ENCODE data around the gene C6orf120.
"Not testable (repeated sequence)": the region's sequence is repeated elsewhere in the genome, so short reads cannot be mapped to it uniquely, and the experiment has no call there.

C6orf120 gene

GRCh38 chr6:169689287-169689686, 12.6 kb upstream of the C6orf120 start:
- Histone ChIP-seq H3K27me3 (ENCODE audit: insufficient read depth, poor library complexity, severe bottlenecking) (no peaks in the 10 kb centered on the region), H3K36me3 (ENCODE audit: low read depth) (peaks cover 46% of the 10 kb centered on the region), H3K27ac (ENCODE audit: poor library complexity, severe bottlenecking) (peak overlapping the region; percentile 65), H3K9me3 (ENCODE audit: severe bottlenecking) (peaks cover 20% of the 10 kb centered on the region), H3K4me1 (ENCODE audit: insufficient read depth, poor library complexity, severe bottlenecking) (peaks cover 20% of the 10 kb centered on the region), H3K4me3 (ENCODE audit: severe bottlenecking) (no peak overlapping the region)
- ATAC-seq (ENCODE audit: low read depth) (peak; percentile 94), DNase-seq (ENCODE audit: low spot score) (no peak)
- TF ChIP-seq CTCF (IDR thresholded peaks at IDR 0.05; ENCODE audit: poor library complexity, severe bottlenecking): no peak

- peaks cover 10% of the 10 kb centered on the region for H3K9me3 ChIP-seq (ENCODE audit: severe bottlenecking)
- H3K4me3 ChIP-seq (ENCODE audit: severe bottlenecking): no peak overlapping the region
- H3K27me3 ChIP-seq (ENCODE audit: insufficient read depth, poor library complexity, severe bottlenecking): no peaks in the 10 kb centered on the region
- peak overlapping the region; percentile 65 for H3K27ac ChIP-seq (ENCODE audit: poor library complexity, severe bottlenecking)
- H3K4me1 ChIP-seq (ENCODE audit: insufficient read depth, poor library complexity, severe bottlenecking): peaks cover 20% of the 10 kb centered on the region
- no peak for TF ChIP-seq CTCF (IDR thresholded peaks at IDR 0.05; ENCODE audit: poor library complexity, severe bottlenecking)
- H3K36me3 ChIP-seq (ENCODE audit: low read depth): peaks cover 42% of the 10 kb centered on the region
- ATAC-seq (ENCODE audit: low read depth): no peak
- no peak for DNase-seq (ENCODE audit: low spot score)
Measured at GRCh38 chr6:169691260-169691659, 10.7 kb upstream of the C6orf120 start.

GRCh38 chr6:169692516-169692915, 9.4 kb upstream of the C6orf120 start:
- peaks cover 30% of the 10 kb centered on the region for H3K36me3 ChIP-seq (ENCODE audit: low read depth)
- H3K9me3 ChIP-seq (ENCODE audit: severe bottlenecking): no peaks in the 10 kb centered on the region
- no peak for DNase-seq (ENCODE audit: low spot score)
- ATAC-seq (ENCODE audit: low read depth): no peak
- no peak overlapping the region for H3K27ac ChIP-seq (ENCODE audit: poor library complexity, severe bottlenecking)
- peaks cover 22% of the 10 kb centered on the region for H3K4me1 ChIP-seq (ENCODE audit: insufficient read depth, poor library complexity, severe bottlenecking)
- H3K4me3 ChIP-seq (ENCODE audit: severe bottlenecking): no peak overlapping the region
- no peaks in the 10 kb centered on the region for H3K27me3 ChIP-seq (ENCODE audit: insufficient read depth, poor library complexity, severe bottlenecking)
- TF ChIP-seq CTCF (IDR thresholded peaks at IDR 0.05; ENCODE audit: poor library complexity, severe bottlenecking): no peak

GRCh38 chr6:169695131-169695530, 6.8 kb upstream of the C6orf120 start:
- H3K27ac ChIP-seq (ENCODE audit: poor library complexity, severe bottlenecking): no peak overlapping the region
- peaks cover 18% of the 10 kb centered on the region for H3K4me1 ChIP-seq (ENCODE audit: insufficient read depth, poor library complexity, severe bottlenecking)
- DNase-seq (ENCODE audit: low spot score) (no peak), ATAC-seq (ENCODE audit: low read depth) (no peak)
- H3K4me3 ChIP-seq (ENCODE audit: severe bottlenecking): no peak overlapping the region
- H3K9me3 ChIP-seq (ENCODE audit: severe bottlenecking): no peaks in the 10 kb centered on the region
- TF ChIP-seq CTCF (IDR thresholded peaks at IDR 0.05; ENCODE audit: poor library complexity, severe bottlenecking): no peak
- H3K27me3 ChIP-seq (ENCODE audit: insufficient read depth, poor library complexity, severe bottlenecking): no peaks in the 10 kb centered on the region
- peaks cover 15% of the 10 kb centered on the region for H3K36me3 ChIP-seq (ENCODE audit: low read depth)

- DNase-seq (ENCODE audit: low spot score); H3K27ac ChIP-seq (ENCODE audit: poor library complexity, severe bottlenecking); H3K4me3 ChIP-seq (ENCODE audit: severe bottlenecking); ATAC-seq (ENCODE audit: low read depth); H3K27me3 ChIP-seq (ENCODE audit: insufficient read depth, poor library complexity, severe bottlenecking); H3K9me3 ChIP-seq (ENCODE audit: severe bottlenecking): not testable (repeated sequence)
- TF ChIP-seq CTCF (IDR thresholded peaks at IDR 0.05; ENCODE audit: poor library complexity, severe bottlenecking): peak; percentile 28
- Histone ChIP-seq H3K4me1 (ENCODE audit: insufficient read depth, poor library complexity, severe bottlenecking) (peaks cover 13% of the 10 kb centered on the region), H3K36me3 (ENCODE audit: low read depth) (peaks cover 12% of the 10 kb centered on the region)
Measured at GRCh38 chr6:169697115-169697514, 4.8 kb upstream of the C6orf120 start.

Data from RWPE2 (cell line).